Mammary epithelial cell (primary cell): ENCODE measurements around the gene ATE1.

Experiments used
- EZH2 ChIP-seq: IDR thresholded peaks from 2 replicates; pipeline ENCODE4 v1.6.1; 2012; ENCODE audit warnings: low read length, inconsistent platforms, borderline replicate concordance
- TF ChIP-seq, protein P1 (sequence below), 2 donors: IDR thresholded peaks in 1 of 2; conservative IDR thresholded peaks in 1 of 2; 2 replicates each; pipeline ENCODE4 v1.5.1; 2011 to 2012; ENCODE audit warnings: inconsistent platforms in 2 of 2, low read length in 2 of 2, mild to moderate bottlenecking in 2 of 2, control low read depth in 1 of 2, low read depth in 1 of 2; ENCODE audit not compliant: insufficient read depth in 1 of 2; ENCODE audit errors: extremely low read depth in 1 of 2

GRCh38 chr10:121800146-121800545 lies 127.7 kb downstream of the ATE1 start:
- TF ChIP-seq, protein P1, sequence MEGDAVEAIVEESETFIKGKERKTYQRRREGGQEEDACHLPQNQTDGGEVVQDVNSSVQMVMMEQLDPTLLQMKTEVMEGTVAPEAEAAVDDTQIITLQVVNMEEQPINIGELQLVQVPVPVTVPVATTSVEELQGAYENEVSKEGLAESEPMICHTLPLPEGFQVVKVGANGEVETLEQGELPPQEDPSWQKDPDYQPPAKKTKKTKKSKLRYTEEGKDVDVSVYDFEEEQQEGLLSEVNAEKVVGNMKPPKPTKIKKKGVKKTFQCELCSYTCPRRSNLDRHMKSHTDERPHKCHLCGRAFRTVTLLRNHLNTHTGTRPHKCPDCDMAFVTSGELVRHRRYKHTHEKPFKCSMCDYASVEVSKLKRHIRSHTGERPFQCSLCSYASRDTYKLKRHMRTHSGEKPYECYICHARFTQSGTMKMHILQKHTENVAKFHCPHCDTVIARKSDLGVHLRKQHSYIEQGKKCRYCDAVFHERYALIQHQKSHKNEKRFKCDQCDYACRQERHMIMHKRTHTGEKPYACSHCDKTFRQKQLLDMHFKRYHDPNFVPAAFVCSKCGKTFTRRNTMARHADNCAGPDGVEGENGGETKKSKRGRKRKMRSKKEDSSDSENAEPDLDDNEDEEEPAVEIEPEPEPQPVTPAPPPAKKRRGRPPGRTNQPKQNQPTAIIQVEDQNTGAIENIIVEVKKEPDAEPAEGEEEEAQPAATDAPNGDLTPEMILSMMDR (conservative IDR thresholded peaks at IDR 0.05 in 1 of 2, IDR thresholded peaks at IDR 0.05 in 1 of 2; ENCODE audit: extremely low read depth in 1 of 2, insufficient read depth in 1 of 2, low read depth in 1 of 2, low read length in 2 of 2): no peak
- TF ChIP-seq EZH2: no peak
